ENCODE data around the gene PCNX2. TPM values are rescaled to one million over a fixed set of nuclear protein-coding genes. Genes with fewer than 3 reads are reported as not detected.

Gene PCNX2
- total RNA-seq, 1 experiment from 2014 or later, result 11.0 TPM

- no peaks in the 10 kb centered on the region for H3K36me3 ChIP-seq
- peak; percentile 64 to 76 for DNase-seq (ENCODE audit: low read depth in 1 of 2, low spot score in 2 of 2)
- H3K27me3 ChIP-seq (replicated peaks), result no peaks in the 10 kb centered on the region
- H3K4me3 ChIP-seq, result peak overlapping the region; percentile 64
- H3K9me3 ChIP-seq (replicated peaks), result no peaks in the 10 kb centered on the region
- H3K27ac ChIP-seq, result peak overlapping the region; percentile 60
- peaks cover 20% of the 10 kb centered on the region for H3K4me1 ChIP-seq (replicated peaks)
These were observed 650 bp downstream of the PCNX2 start for GRCh38 chr1:233294913-233295236.

DNA sequence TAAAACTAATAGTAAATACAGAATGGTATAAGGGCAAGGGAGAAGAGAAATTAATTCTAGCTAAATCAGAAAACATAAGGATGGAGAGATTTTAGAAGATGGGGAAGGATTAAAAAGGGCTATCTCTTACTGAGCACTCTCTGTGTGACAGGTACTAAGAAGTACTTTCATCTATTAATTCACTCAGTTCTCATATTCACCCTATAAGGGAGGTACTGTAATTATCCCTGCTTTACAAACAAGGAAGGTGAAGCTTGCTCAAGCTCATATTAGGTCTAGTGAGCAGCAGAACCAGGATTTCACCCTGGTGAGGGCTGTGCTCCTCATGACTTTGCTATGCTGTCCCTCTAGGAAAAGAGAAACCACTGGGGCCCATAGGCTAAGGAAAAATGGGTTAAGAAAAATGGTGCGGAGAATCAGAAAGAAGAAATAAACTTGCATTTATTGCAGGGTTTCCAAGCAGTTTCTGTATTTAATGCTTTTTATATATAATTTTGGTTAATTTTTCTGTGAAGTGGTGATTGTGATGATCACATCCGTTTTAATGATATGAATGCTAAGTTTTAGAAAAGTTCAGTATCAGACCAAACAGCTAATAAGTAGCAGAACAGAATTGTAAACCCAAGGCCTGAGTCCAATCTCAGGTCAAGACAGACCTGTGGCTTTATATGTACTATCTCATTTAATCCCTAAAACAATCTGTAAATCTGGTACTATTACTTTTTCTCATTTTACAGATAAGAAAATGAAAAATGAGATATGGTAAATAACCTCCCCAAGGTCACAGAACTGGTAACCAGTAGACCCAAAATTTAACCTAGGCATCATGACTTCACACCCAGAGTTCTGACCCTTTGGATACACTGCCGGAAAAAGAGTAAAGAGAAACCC, 1.7 kb downstream of the PCNX2 start:
- Histone ChIP-seq H3K27me3 (replicated peaks) (no peaks in the 10 kb centered on the region), H3K9me3 (replicated peaks) (no peaks in the 10 kb centered on the region), H3K27ac (no peak overlapping the region), H3K4me3 (no peak overlapping the region), H3K4me1 (replicated peaks) (peaks cover 20% of the 10 kb centered on the region), H3K36me3 (no peaks in the 10 kb centered on the region; the same call in 1 of the 2 replicates)
- no peak for DNase-seq (ENCODE audit: low read depth in 1 of 2, low spot score in 2 of 2)

- Histone ChIP-seq H3K4me1 (replicated peaks) (peaks cover 15% of the 10 kb centered on the region), H3K36me3 (peaks cover 7% of the 10 kb centered on the region), H3K9me3 (replicated peaks) (no peaks in the 10 kb centered on the region), H3K27ac (no peak overlapping the region), H3K27me3 (replicated peaks) (no peaks in the 10 kb centered on the region), H3K4me3 (no peak overlapping the region)
- DNase-seq (ENCODE audit: low read depth in 1 of 2, low spot score in 2 of 2), result no peak
These were observed 5.0 kb downstream of the PCNX2 start for GRCh38 chr1:233290396-233291034.

- Histone ChIP-seq H3K27me3 (replicated peaks) (no peaks in the 10 kb centered on the region), H3K27ac (no peak overlapping the region), H3K36me3 (peaks cover 7% of the 10 kb centered on the region), H3K9me3 (replicated peaks) (no peaks in the 10 kb centered on the region), H3K4me1 (replicated peaks) (peaks cover 14% of the 10 kb centered on the region), H3K4me3 (no peak overlapping the region)
- DNase-seq (ENCODE audit: low read depth in 1 of 2, low spot score in 2 of 2), result no peak
These were observed 5.8 kb downstream of the PCNX2 start for GRCh38 chr1:233289676-233290075.

GRCh38 chr1:233282582-233282886, 13.0 kb downstream of the PCNX2 start:
- Histone ChIP-seq H3K27ac (no peak overlapping the region), H3K27me3 (replicated peaks) (no peaks in the 10 kb centered on the region), H3K4me3 (no peak overlapping the region), H3K4me1 (replicated peaks) (peaks cover 13% of the 10 kb centered on the region), H3K9me3 (replicated peaks) (no peaks in the 10 kb centered on the region), H3K36me3 (peaks cover 4% of the 10 kb centered on the region)
- DNase-seq (ENCODE audit: low read depth in 1 of 2, low spot score in 2 of 2), result no peak

DNA sequence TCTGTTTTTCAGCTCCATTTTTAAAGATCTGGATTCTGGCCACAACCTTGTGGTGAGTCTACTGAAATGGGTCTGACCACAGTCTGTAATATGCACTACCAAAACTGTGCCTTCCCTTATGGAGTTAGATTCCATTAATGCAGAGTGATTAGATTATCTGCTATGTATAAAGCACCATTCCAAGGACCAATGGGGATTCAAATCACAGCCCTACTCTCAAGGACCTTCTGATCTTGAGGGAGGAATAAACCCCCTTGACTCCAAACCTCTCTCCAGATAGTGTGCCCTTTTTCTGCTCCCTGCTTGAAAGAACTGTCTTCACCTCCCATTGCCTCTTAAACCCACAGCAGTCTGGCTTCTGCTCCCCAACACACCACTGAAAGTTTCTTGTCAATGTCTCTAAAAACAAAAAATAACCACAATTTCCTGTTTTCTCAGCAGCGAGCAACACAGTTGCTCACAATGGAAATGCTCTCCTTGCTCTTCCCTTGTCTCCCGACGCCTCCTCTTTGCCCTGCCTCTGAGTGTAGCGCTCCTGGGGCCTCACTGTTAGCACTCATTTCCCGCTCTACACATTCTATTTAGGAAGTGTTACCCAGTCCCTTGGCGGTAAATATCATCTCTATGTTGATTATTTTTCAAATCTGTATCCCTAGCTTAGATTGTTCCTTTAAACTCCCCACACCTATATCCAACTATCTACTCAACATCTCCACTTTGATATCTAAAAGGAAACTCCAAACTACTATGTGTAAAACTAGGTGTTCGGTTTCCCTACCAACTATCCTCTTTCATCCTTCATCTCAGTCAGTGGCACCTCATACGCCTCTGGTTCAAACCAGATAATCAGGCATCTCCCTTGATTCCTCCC, 13.6 kb downstream of the PCNX2 start:
- peaks cover 13% of the 10 kb centered on the region for H3K4me1 ChIP-seq (replicated peaks)
- no peaks in the 10 kb centered on the region for H3K9me3 ChIP-seq (replicated peaks)
- no peaks in the 10 kb centered on the region for H3K27me3 ChIP-seq (replicated peaks)
- H3K4me3 ChIP-seq, result no peak overlapping the region
- no peaks in the 10 kb centered on the region; the same call in 1 of the 2 replicates for H3K36me3 ChIP-seq
- peak in 1 of 2 experiments; percentile 19 for DNase-seq (ENCODE audit: low read depth in 1 of 2, low spot score in 2 of 2)
- no peak overlapping the region for H3K27ac ChIP-seq

GRCh38 chr1:233279971-233280370, 15.6 kb downstream of the PCNX2 start:
- no peaks in the 10 kb centered on the region for H3K9me3 ChIP-seq (replicated peaks)
- H3K4me1 ChIP-seq (replicated peaks), result peaks cover 13% of the 10 kb centered on the region
- H3K27me3 ChIP-seq (replicated peaks), result no peaks in the 10 kb centered on the region
- H3K36me3 ChIP-seq, result no peaks in the 10 kb centered on the region
- H3K4me3 ChIP-seq, result no peak overlapping the region
- DNase-seq (ENCODE audit: low read depth in 1 of 2, low spot score in 2 of 2), result no peak
- H3K27ac ChIP-seq, result no peak overlapping the region

- H3K36me3 ChIP-seq, result no peaks in the 10 kb centered on the region
- H3K27me3 ChIP-seq (replicated peaks), result no peaks in the 10 kb centered on the region
- H3K4me3 ChIP-seq, result no peak overlapping the region
- DNase-seq (ENCODE audit: low read depth in 1 of 2, low spot score in 2 of 2), result no peak
- no peaks in the 10 kb centered on the region for H3K9me3 ChIP-seq (replicated peaks)
- H3K4me1 ChIP-seq (replicated peaks), result peaks cover 18% of the 10 kb centered on the region
- H3K27ac ChIP-seq, result no peak overlapping the region
These were observed 16.9 kb downstream of the PCNX2 start for GRCh38 chr1:233278631-233279030.

DNA sequence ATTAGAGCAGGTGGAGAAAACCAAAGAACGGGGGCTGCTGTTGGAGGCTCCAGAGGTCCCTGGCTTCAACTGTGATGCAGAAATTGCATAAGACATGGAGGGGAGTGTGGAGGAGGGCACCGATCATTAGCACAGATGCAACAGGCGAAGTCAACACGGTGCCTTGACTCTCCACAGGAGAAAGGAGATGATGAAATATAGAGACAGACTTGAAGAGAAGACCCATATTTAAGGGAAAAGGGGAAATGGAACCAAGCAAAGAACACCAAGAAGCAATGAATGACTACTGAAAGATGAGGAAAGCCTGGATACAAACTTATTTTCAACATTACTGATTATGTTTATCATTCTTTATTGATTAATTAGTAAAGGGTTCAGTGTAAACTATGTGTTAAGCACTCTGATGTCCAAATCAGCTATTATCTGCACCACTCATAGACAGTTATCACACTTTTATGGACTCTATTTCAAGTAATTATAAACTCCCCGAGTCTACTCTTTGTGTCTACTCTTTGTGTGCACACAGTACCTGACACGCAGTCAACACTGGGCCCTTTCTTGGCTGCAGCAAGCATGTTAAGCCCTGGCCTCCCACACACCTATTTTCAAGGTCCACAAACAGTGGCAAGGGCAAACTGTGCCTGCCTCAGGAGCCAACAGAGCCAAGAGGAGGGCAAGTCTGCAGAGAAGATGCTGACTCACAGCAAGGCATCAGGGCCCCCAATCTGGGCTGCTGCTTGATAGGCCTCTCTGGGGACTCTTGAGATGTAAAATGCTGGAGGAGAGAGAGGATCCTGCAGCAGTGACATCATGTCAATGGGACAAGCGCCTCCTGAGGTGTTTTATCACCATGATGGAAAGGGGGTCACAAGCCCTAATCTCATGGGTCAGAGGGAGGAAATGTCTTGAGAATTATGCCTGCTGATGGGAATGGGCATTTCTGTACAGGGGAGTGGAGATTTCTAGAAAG, 17.6 kb downstream of the PCNX2 start:
- H3K9me3 ChIP-seq (replicated peaks), result no peaks in the 10 kb centered on the region
- H3K27me3 ChIP-seq (replicated peaks), result no peaks in the 10 kb centered on the region
- H3K36me3 ChIP-seq, result no peaks in the 10 kb centered on the region
- peaks cover 20% of the 10 kb centered on the region for H3K4me1 ChIP-seq (replicated peaks)
- no peak overlapping the region for H3K4me3 ChIP-seq
- H3K27ac ChIP-seq, result no peak overlapping the region
- no peak for DNase-seq (ENCODE audit: low read depth in 1 of 2, low spot score in 2 of 2)

GRCh38 chr1:233269656-233270055, 25.9 kb downstream of the PCNX2 start:
- no peaks in the 10 kb centered on the region for H3K27me3 ChIP-seq (replicated peaks)
- no peak overlapping the region for H3K4me3 ChIP-seq
- no peak for DNase-seq (ENCODE audit: low read depth in 1 of 2, low spot score in 2 of 2)
- no peaks in the 10 kb centered on the region for H3K9me3 ChIP-seq (replicated peaks)
- H3K27ac ChIP-seq, result no peak overlapping the region
- peaks cover 6% of the 10 kb centered on the region; the same call in 1 of the 2 replicates for H3K4me1 ChIP-seq (replicated peaks)
- peaks cover 5% of the 10 kb centered on the region; the same call in 1 of the 2 replicates for H3K36me3 ChIP-seq

DNA sequence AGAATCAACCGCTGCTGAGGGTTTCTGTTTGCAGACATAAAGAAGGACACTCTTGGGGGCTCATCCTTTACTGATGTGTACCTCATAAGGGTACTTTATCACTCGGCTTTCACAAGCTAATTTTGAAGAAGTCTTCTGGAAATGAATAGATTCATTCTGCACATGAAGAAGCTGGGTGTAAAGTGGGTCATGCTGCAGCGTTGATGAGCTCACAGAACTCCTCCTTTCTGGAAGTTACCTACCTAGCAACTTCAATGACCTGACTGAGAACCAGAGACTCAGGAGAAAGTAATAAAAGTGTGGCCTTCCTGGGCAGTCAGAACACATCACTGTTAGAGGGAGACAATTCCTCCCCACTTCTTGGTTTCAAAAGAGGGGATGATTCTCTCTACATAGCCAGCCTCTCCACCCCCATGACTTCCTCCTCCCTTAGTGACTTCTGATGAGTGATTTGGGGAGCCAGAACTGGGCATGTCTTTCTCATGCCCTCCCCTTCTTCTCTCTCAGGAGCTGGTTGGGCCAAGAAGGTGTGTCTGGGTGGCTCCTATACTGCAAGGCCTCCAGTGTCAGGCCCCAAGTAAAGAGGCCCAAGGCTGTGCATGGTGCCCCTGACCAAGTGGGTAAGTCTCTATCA, 27.0 kb downstream of the PCNX2 start:
- Histone ChIP-seq H3K27me3 (replicated peaks) (no peaks in the 10 kb centered on the region), H3K27ac (no peak overlapping the region), H3K4me3 (no peak overlapping the region), H3K4me1 (replicated peaks) (peaks cover under 1% of the 10 kb centered on the region; the same call in 1 of the 2 replicates), H3K9me3 (replicated peaks) (no peaks in the 10 kb centered on the region), H3K36me3 (peaks cover 5% of the 10 kb centered on the region; the same call in 1 of the 2 replicates)
- DNase-seq (ENCODE audit: low read depth in 1 of 2, low spot score in 2 of 2), result no peak

- peaks cover 26% of the 10 kb centered on the region for H3K36me3 ChIP-seq
- H3K27me3 ChIP-seq (replicated peaks), result no peaks in the 10 kb centered on the region
- H3K4me3 ChIP-seq, result no peak overlapping the region
- H3K4me1 ChIP-seq (replicated peaks), result no peaks in the 10 kb centered on the region
- H3K27ac ChIP-seq, result no peak overlapping the region
- no peaks in the 10 kb centered on the region for H3K9me3 ChIP-seq (replicated peaks)
- no peak for DNase-seq (ENCODE audit: low read depth in 1 of 2, low spot score in 2 of 2)
These were observed 33.8 kb downstream of the PCNX2 start for GRCh38 chr1:233261695-233262094.
